HL-60 (cell line): Measurements from ENCODE around the gene REPS2.

Experiments
- DNase-seq, 2 experiments: peaks; one replicate each; pipeline ENCODE4 v3.0.0-alpha.2; 2010 to 2020; ENCODE audit warnings: low read depth in 1 of 2, low spot score in 1 of 2
- H3K27ac ChIP-seq: fragments of 250-450 bp; sonication (Bioruptor Pico); replicated peaks from 2 replicates; pipeline ENCODE4 v1.5.1; 2020; ENCODE audit warnings: mild to moderate bottlenecking, moderate library complexity
- H3K27me3 ChIP-seq: fragments of 250-450 bp; sonication (Bioruptor Pico); 2 replicates; pipeline ENCODE4 v1.5.1; 2021; ENCODE audit warnings: mild to moderate bottlenecking, moderate library complexity; ENCODE audit not compliant: insufficient read depth, poor library complexity, severe bottlenecking
- H3K4me3 ChIP-seq: replicated peaks from 2 replicates; pipeline ENCODE4 v1.5.1; 2011; ENCODE audit warnings: mild to moderate bottlenecking, control low read depth, low read length; ENCODE audit not compliant: insufficient read depth
- CTCF ChIP-seq: IDR thresholded peaks from one replicate; pipeline ENCODE4 v1.5.1; 2011; ENCODE audit warnings: low read length, control low read depth, inconsistent platforms; ENCODE audit not compliant: insufficient read depth
- GABPA ChIP-seq: IDR thresholded peaks from 2 replicates; pipeline ENCODE4 v1.6.1; 2012; ENCODE audit warnings: low read depth
- POLR2AphosphoS5 ChIP-seq: IDR thresholded peaks from 2 replicates; pipeline ENCODE4 v1.6.1; 2012; ENCODE audit warnings: low read depth
- REST ChIP-seq: IDR thresholded peaks from 2 replicates; pipeline ENCODE4 v1.6.1; 2012; ENCODE audit warnings: low read depth; ENCODE audit not compliant: insufficient replicate concordance
- SPI1 ChIP-seq: IDR thresholded peaks from 2 replicates; pipeline ENCODE4 v1.6.1; 2012; ENCODE audit warnings: low read depth, mild to moderate bottlenecking, borderline replicate concordance

REPS2 gene

GRCh38 chrX:17031827-17032226 lies 85.4 kb downstream of the REPS2 start:
- TF ChIP-seq POLR2AphosphoS5 (no peak), CTCF (no peak), SPI1 (no peak), GABPA (no peak), REST (no peak)
- DNase-seq = no peak
- Histone ChIP-seq H3K27me3 (no peaks in the 10 kb centered on the region), H3K27ac (no peak overlapping the region), H3K4me3 (no peak overlapping the region)

DNA sequence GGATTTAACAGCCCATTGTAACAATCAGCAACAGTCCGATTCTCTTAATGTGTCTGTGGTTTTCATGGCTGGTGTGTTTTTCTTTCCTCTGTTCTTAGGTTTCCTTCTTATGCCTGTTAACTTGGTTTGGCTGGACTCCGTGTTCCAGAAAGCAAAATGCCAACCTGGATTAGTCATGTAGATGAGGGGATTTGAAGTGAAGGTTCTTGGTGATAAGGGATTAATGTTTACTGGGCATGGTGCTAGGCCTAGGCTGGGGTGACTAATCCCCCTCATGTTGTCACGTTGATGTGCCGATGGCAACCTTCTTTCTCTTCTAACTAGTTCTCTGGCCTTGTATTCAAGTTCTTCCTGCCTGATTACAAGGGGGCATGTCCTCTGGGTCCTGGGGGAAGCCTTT lies 85.9 kb downstream of the REPS2 start:
- DNase-seq = no peak
- Histone ChIP-seq H3K4me3 (no peak overlapping the region), H3K27me3 (no peaks in the 10 kb centered on the region), H3K27ac (no peak overlapping the region)
- no peak for TF ChIP-seq POLR2AphosphoS5
- TF ChIP-seq GABPA = no peak
- TF ChIP-seq SPI1 = no peak
- TF ChIP-seq REST = no peak
- TF ChIP-seq CTCF = no peak

DNA sequence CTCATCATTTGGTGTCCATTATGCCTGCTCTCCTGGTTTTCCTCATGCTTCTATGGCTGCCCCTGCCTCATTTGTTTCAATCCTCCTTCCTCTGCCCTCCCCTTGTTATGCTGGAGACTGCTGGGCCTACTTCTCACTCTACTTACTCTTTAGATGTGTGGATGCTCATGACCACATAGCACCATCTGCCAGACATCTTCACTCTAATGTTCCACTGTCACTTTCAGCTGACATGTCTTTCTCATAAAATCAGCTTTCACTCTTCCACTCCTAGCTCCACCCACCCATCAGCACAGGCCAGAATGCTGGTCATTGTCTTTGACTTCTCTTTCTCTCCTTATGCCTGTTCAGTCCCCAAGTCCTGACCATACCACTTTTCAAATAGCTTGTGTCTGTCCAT lies 86.8 kb downstream of the REPS2 start:
- Histone ChIP-seq H3K27me3 (no peaks in the 10 kb centered on the region), H3K27ac (no peak overlapping the region), H3K4me3 (no peak overlapping the region)
- no peak for TF ChIP-seq CTCF
- no peak for TF ChIP-seq POLR2AphosphoS5
- no peak for TF ChIP-seq SPI1
- no peak for TF ChIP-seq GABPA
- TF ChIP-seq REST = no peak
- no peak for DNase-seq
